T-helper 17 cell (primary cell): ENCODE data around the gene CACNA2D3. TPM values are rescaled to one million over a fixed set of nuclear protein-coding genes. Genes with fewer than 3 reads are reported as not detected.

Experiments
- ATAC-seq: fragments of 150-1000 bp; cut with Tn5 transposase; 2 replicates; pipeline ENCODE4 v1.10.0; 2021; ENCODE audit warnings: mild to moderate bottlenecking, moderate library complexity
- DNase-seq, 3 donors: peaks; one replicate each; pipeline versions ENCODE4 v3.0.0 to v3.0.0-alpha.2; 2020 to 2021
- H3K9me3 ChIP-seq: one replicate; pipeline ENCODE4 v1.7.0; 2013; ENCODE audit warnings: low read length, mild to moderate bottlenecking; ENCODE audit not compliant: control insufficient read depth, poor library complexity, severe bottlenecking
- H3K27ac Mint-ChIP-seq: one replicate; pipeline ENCODE4 v1.8.0; 2022; ENCODE audit warnings: mild to moderate bottlenecking, moderate library complexity, mixed read lengths
- H3K27me3 Mint-ChIP-seq: one replicate; pipeline ENCODE4 v1.8.0; 2022; ENCODE audit warnings: mixed read lengths
- H3K36me3 Mint-ChIP-seq: one replicate; pipeline ENCODE4 v1.8.0; 2022; ENCODE audit warnings: low read depth, mixed read lengths
- H3K4me1 Mint-ChIP-seq: one replicate; pipeline ENCODE4 v1.8.0; 2022; ENCODE audit warnings: mild to moderate bottlenecking, mixed read lengths
- H3K4me3 Mint-ChIP-seq: one replicate; pipeline ENCODE4 v1.8.0; 2022; ENCODE audit warnings: mild to moderate bottlenecking, moderate library complexity, mixed read lengths
- total RNA-seq, 4 donors: library from RNA in 2 of 4; stranded (reverse) in 2 of 4; gene quantifications; one replicate each; pipeline ENCODE4 v1.2.3 and lab custom pipeline; 2022 to 2026

CACNA2D3 gene
- total RNA-seq, 2 donors from 2014 or later: 0.08 TPM; not detected in 1

DNA sequence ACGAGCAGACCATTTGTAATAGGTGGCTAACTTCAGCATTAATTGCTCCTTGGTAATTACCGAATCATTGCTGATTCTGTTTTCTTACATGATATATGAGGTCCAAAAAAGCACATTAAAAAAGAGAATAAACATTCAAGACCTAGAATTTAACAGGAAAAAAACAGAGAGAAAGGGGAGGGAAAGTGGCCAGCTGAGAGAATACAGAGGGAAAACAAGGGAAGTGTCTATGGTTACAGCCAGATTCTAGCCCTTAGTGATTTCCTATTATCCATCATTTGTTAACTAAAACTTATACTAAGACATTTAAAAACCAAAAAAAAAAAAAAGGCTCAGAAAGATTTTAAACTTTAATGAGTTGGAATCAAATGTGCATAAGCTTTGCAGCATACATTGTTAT lies 636.8 kb downstream of the CACNA2D3 start:
- ATAC-seq: no peak
- H3K4me1 Mint-ChIP-seq: no peaks in the 10 kb centered on the region

DNA sequence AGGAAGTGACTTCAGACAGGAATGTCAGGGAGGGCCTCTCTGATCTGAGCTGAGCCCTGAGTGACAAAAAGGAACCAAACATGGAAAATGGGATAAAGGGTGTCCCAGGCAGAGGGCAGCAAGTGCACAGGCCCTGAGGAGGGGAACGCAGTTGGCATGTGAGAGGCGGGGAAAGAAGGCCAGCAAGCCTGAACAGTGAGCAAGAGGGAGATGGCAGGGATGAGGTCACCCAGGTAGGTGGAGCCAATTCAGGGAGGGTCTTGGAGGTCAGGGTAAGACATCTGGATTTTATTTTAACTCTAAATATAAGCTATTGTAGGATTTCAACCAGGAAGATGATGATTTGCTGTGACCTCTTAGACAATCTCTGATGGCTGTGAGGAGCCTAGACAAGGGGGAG lies 637.8 kb downstream of the CACNA2D3 start:
- Mint-ChIP-seq H3K27ac (no peak overlapping the region), H3K36me3 (no peaks in the 10 kb centered on the region)
- no peak for ATAC-seq

More for the DNA sequence above, 636.8 kb downstream of the CACNA2D3 start:
- H3K9me3 ChIP-seq: no peaks in the 10 kb centered on the region
- Mint-ChIP-seq H3K27ac (no peak overlapping the region), H3K27me3 (no peaks in the 10 kb centered on the region), H3K36me3 (no peaks in the 10 kb centered on the region), H3K4me3 (no peak overlapping the region)
- no peak for DNase-seq

DNA sequence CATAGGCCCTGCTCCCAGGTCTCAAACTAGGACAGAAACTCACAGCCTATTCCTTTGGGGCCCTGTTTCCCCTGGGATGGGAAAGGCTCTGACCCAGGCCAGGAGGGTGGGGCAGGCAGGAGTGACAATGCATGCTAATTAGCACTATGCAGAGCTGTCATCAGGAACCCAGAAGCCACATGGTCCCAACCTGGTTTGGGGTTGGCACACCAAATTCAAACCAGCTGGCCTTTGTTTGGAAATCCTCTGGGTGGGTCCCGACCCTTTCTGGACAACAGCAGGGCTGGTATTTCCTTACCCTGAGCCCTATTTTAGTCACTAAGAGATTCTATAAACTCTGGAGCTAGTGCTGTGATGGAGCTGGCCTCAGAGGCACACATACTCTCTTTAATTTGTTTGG lies 639.3 kb downstream of the CACNA2D3 start:
- no peaks in the 10 kb centered on the region for H3K36me3 Mint-ChIP-seq
- no peak overlapping the region for H3K27ac Mint-ChIP-seq
- no peaks in the 10 kb centered on the region for H3K4me1 Mint-ChIP-seq
- no peak overlapping the region for H3K4me3 Mint-ChIP-seq
- no peaks in the 10 kb centered on the region for H3K9me3 ChIP-seq
- DNase-seq: no peak
- H3K27me3 Mint-ChIP-seq: no peaks in the 10 kb centered on the region
- no peak for ATAC-seq

More for the DNA sequence above, 637.8 kb downstream of the CACNA2D3 start:
- Mint-ChIP-seq H3K27me3 (no peaks in the 10 kb centered on the region), H3K4me3 (no peak overlapping the region), H3K4me1 (no peaks in the 10 kb centered on the region)
- no peaks in the 10 kb centered on the region for H3K9me3 ChIP-seq
- no peak for DNase-seq

DNA sequence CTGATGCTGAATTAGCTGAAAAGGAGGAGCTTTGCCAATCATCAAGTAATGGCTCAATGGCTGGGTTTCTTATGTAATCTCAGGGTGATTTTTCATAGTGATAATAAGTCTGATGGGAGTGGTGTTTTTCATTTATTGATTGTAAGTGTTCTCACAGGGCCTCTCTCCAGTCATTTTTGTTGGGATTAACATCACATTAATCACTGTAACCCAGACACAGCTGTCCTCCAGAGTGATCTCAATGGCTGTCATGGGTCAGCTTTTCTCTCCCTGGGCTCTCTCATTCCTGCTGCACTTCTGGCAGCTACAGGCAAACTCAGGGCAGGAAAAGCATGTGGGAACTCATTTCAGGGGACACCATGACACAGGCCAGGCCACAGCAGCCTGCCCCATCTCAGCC lies 642.6 kb downstream of the CACNA2D3 start:
- no peaks in the 10 kb centered on the region for H3K9me3 ChIP-seq
- no peaks in the 10 kb centered on the region for H3K4me1 Mint-ChIP-seq
- H3K27me3 Mint-ChIP-seq: no peaks in the 10 kb centered on the region
- no peak overlapping the region for H3K4me3 Mint-ChIP-seq
- no peak overlapping the region for H3K27ac Mint-ChIP-seq
- ATAC-seq (no peak), DNase-seq (no peak)
- H3K36me3 Mint-ChIP-seq: no peaks in the 10 kb centered on the region

DNA sequence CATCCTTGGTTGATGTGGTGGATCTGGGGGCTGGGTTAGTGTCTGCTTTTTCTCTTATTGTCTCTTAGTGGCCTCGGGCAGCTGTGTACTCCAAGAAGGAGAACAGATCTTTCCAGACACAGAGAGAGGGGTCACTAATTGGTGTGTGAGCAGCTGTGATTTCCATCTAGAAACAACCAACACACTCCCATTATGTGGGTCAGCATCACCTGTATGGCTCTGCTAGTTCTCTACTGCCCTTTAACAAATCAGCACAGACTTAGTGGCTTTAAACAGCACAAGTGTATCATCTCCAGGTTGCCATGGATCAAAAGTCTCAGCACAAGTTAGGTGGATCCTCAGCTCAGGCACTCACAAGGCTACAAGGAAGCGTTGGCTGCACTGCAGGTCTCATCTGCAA lies 648.7 kb downstream of the CACNA2D3 start:
- no peak overlapping the region for H3K27ac Mint-ChIP-seq
- DNase-seq: no peak
- no peaks in the 10 kb centered on the region for H3K27me3 Mint-ChIP-seq
- H3K36me3 Mint-ChIP-seq: no peaks in the 10 kb centered on the region
- no peaks in the 10 kb centered on the region for H3K4me1 Mint-ChIP-seq
- no peak for ATAC-seq
- H3K4me3 Mint-ChIP-seq: no peak overlapping the region
- H3K9me3 ChIP-seq: no peaks in the 10 kb centered on the region

DNA sequence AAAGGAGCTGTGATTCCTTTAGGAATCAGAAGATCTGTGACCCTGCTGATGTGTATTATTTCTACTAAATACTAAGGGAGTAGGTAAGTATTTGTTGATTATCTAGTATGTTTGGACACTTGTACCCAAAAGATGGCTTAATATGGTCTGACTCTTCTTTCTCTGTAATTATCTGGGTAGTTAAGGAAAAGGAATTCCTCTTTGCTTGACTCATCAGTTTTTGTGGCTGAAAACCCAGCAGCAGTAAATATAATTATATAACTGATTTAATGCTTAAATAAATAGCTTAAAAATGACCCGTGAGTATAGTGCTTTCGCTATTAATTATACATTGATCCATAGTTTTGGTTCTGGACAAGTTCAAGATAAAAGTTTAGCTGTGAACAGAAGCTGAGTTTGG lies 649.7 kb downstream of the CACNA2D3 start:
- H3K4me3 Mint-ChIP-seq: no peak overlapping the region
- no peaks in the 10 kb centered on the region for H3K4me1 Mint-ChIP-seq
- DNase-seq (no peak), ATAC-seq (no peak)
- no peaks in the 10 kb centered on the region for H3K36me3 Mint-ChIP-seq
- no peak overlapping the region for H3K27ac Mint-ChIP-seq
- H3K27me3 Mint-ChIP-seq: no peaks in the 10 kb centered on the region
- H3K9me3 ChIP-seq: no peaks in the 10 kb centered on the region

DNA sequence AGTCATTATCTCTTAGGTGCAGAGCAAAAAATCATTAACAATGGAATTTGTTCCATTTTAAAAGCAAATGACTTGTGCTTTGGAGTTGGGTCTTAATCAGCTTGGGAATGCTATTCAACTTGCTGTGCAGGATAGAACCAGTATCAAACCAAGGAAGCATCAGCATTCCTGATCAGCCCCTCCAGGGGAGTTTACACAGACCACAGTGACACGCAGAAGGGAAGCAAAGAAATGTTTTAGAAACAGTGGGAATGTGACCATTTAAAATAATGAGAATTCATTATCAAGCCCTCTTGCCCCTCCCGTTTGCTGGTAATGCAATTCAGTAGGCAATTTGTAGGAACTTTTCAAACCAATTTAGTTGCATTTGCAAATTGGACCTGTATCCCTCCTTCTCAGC lies 650.4 kb downstream of the CACNA2D3 start:
- Mint-ChIP-seq H3K4me3 (no peak overlapping the region), H3K36me3 (no peaks in the 10 kb centered on the region), H3K27ac (no peak overlapping the region), H3K4me1 (no peaks in the 10 kb centered on the region), H3K27me3 (no peaks in the 10 kb centered on the region)
- no peak for ATAC-seq
- DNase-seq: no peak
- no peaks in the 10 kb centered on the region for H3K9me3 ChIP-seq

DNA sequence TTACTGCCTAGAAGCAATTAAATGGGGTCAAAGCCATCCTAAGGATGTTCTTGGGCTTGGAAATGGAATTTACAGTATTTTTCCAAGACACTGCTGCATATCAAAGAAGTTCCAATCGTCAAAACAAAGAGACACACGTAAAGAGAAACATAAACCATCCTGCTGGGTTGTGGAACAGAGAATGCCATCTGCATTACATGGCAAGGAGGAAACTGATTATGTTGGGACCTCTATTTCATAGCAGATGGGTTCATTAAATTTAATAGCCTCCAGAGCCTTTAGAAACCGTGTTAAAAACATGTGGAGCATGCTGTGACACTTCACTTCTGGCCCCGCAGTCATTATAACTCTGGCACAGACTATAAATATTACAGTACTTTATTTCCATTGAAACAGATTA lies 650.9 kb downstream of the CACNA2D3 start:
- no peaks in the 10 kb centered on the region for H3K4me1 Mint-ChIP-seq
- no peak overlapping the region for H3K4me3 Mint-ChIP-seq
- H3K36me3 Mint-ChIP-seq: no peaks in the 10 kb centered on the region
- ATAC-seq (no peak), DNase-seq (no peak)
- no peaks in the 10 kb centered on the region for H3K9me3 ChIP-seq
- no peaks in the 10 kb centered on the region for H3K27me3 Mint-ChIP-seq
- H3K27ac Mint-ChIP-seq: no peak overlapping the region

DNA sequence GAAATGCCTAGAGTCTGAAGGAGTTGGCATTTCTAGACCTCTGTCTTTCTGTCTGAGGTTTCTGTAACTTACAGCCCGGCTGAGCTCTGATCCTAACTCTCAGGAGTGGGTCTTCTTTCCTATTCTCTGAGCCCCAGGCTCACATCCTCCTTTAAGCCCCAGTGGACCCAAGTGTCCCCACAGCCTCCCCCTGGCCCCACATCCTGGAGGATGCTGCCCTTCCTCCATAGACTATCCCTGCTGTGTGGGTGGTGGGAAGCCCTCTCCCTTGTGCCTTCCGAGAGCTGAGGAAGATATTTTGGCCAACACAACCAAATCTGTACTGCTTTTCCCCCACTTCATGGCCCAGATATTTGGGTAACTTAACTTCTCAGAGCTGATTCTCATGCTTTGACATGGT lies 654.2 kb downstream of the CACNA2D3 start:
- no peaks in the 10 kb centered on the region for H3K36me3 Mint-ChIP-seq
- no peaks in the 10 kb centered on the region for H3K9me3 ChIP-seq
- DNase-seq: no peak
- H3K4me1 Mint-ChIP-seq: no peaks in the 10 kb centered on the region
- H3K27me3 Mint-ChIP-seq: no peaks in the 10 kb centered on the region
- no peak for ATAC-seq
- no peak overlapping the region for H3K4me3 Mint-ChIP-seq
- H3K27ac Mint-ChIP-seq: no peak overlapping the region

DNA sequence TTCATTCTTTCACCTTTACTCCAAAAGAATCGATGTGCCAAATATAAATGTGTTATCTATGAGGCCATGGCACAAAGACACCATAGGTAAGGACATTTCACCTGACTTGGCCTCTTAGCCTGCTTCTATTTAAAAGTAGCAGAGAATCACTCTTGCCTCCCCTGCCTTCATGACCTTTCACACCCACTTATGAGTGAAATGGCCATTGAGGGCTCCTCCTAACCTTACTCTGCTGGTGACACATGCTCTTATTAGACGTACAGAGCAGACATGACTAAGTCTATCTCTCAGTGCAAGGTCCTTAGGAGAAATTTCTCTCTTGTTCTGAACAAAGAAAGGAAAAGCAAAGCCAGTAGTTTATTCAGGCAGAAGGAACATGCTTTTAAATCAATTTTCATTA lies 654.8 kb downstream of the CACNA2D3 start:
- Mint-ChIP-seq H3K4me3 (no peak overlapping the region), H3K4me1 (no peaks in the 10 kb centered on the region)

DNA sequence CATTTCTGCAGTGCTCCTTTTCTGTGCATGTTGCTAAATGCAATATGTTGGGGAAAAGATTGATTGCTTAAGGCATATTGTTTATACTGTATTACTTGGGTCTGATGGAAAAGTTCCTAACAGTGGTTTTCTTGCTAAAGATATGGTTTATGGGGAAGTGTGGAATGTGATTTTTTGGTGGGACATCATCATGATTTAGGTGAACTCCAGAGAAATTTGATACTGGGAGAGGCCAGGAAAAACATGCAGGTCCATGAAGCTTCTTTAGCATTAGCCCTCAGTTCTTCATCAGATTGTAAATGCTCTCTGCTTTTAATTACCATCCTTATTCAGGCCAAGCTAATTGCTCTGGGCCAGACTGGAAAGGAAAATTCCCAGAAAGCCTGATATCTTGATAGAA lies 658.0 kb downstream of the CACNA2D3 start:
- ATAC-seq (no peak), DNase-seq (no peak)
- H3K9me3 ChIP-seq: no peaks in the 10 kb centered on the region
- H3K4me3 Mint-ChIP-seq: no peak overlapping the region
- no peaks in the 10 kb centered on the region for H3K36me3 Mint-ChIP-seq
- H3K27me3 Mint-ChIP-seq: no peaks in the 10 kb centered on the region
- H3K27ac Mint-ChIP-seq: no peak overlapping the region
- no peaks in the 10 kb centered on the region for H3K4me1 Mint-ChIP-seq

More for the DNA sequence above, 654.8 kb downstream of the CACNA2D3 start:
- ATAC-seq (no peak), DNase-seq (no peak)
- no peaks in the 10 kb centered on the region for H3K9me3 ChIP-seq
- Mint-ChIP-seq H3K27ac (no peak overlapping the region), H3K36me3 (no peaks in the 10 kb centered on the region), H3K27me3 (no peaks in the 10 kb centered on the region)

DNA sequence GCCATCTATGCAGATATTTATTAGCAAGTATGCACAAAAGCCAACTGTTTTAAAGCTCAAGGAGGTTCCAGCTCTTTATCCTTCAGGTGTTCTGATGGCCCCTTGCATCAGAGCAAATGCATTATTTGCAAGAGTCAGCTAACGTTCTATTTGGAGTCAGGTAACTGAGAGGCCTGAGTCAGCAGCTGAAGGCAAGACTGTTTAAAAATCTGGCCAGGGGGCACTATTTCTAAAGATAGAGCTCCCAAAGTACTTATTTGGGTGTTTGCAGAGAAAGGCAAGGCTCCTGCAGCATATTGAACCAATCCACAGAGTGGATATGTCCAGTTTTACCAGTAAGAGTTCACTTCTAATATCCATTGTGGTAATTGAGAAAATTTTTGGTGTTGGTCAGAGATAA lies 659.4 kb downstream of the CACNA2D3 start:
- H3K4me3 Mint-ChIP-seq: no peak overlapping the region
- no peaks in the 10 kb centered on the region for H3K36me3 Mint-ChIP-seq
- no peaks in the 10 kb centered on the region for H3K27me3 Mint-ChIP-seq
- DNase-seq: no peak
- no peak overlapping the region for H3K27ac Mint-ChIP-seq
- no peaks in the 10 kb centered on the region for H3K9me3 ChIP-seq
- H3K4me1 Mint-ChIP-seq: no peaks in the 10 kb centered on the region
- no peak for ATAC-seq

DNA sequence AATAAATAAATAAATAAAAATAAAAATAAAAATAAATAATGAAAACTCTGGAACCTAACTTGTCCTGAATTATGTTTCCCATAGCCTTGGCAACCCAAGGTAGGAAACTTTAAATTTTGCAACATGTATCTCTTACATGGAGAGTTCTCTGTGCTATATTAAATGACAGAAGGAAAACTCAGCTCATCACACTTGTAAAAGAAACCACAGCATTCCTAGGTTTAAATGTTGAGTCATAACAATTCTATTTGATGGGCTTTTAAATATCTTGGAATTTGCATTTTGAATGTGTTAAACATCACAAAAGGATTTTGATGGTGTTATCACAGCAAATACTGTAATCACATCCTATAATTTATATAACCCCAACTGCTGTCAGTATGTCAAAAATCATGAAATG lies 661.3 kb downstream of the CACNA2D3 start:
- Mint-ChIP-seq H3K4me3 (no peak overlapping the region), H3K4me1 (no peaks in the 10 kb centered on the region), H3K27ac (no peak overlapping the region), H3K27me3 (no peaks in the 10 kb centered on the region), H3K36me3 (no peaks in the 10 kb centered on the region)
- no peak for DNase-seq
- H3K9me3 ChIP-seq: no peaks in the 10 kb centered on the region
- no peak for ATAC-seq

DNA sequence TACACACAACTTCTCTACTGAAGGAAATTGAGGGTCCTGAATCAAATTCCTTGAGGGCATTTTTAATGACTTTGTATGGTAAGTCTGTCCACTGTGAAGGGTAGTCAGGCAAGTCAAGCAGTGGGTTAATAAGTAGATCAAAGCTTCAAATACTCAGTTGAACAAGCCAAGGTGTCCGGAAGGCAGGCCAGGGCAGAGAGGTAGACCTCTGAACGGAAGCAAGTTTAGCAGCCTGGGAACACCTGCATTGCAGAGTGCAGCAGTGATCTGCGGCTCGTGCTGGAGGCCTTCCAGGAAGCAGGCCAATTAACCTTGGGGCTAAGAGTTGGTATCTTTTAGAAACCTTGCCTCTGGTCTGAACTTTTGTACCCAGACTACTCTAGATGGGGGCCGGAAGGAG lies 661.7 kb downstream of the CACNA2D3 start:
- no peaks in the 10 kb centered on the region for H3K9me3 ChIP-seq
- no peak overlapping the region for H3K4me3 Mint-ChIP-seq
- DNase-seq (no peak), ATAC-seq (no peak)
- H3K27ac Mint-ChIP-seq: no peak overlapping the region
- H3K27me3 Mint-ChIP-seq: no peaks in the 10 kb centered on the region
- no peaks in the 10 kb centered on the region for H3K4me1 Mint-ChIP-seq
- no peaks in the 10 kb centered on the region for H3K36me3 Mint-ChIP-seq

DNA sequence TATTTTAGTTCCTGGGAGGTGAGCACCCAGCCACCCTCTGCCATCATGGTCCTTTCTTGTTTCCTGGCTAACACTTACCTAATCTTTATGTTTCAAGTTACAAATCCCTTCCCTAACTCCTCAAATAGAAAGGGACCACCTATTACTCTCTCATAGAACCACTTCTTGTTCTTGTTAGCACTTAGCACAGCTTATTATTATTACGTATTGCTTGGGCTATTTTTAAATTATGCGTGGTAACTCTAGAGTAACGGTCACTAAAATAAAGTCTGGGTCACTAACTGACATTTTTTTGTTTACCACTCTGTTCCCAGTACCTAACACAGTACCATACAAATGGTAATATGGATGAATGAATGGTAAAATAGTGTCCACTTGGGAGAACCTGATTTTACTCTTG lies 663.6 kb downstream of the CACNA2D3 start:
- Mint-ChIP-seq H3K36me3 (no peaks in the 10 kb centered on the region), H3K27me3 (no peaks in the 10 kb centered on the region), H3K4me3 (no peak overlapping the region), H3K4me1 (no peaks in the 10 kb centered on the region), H3K27ac (no peak overlapping the region)
- DNase-seq (no peak), ATAC-seq (no peak)
- H3K9me3 ChIP-seq: no peaks in the 10 kb centered on the region
